ENCODE measurements around the gene NRIP1.
A peak's percentile ranks its signal among the peaks of the same experiment; 100 is the strongest.
"Not testable (repeated sequence)": the region's sequence is repeated elsewhere in the genome, so short reads cannot be mapped to it uniquely, and the experiment has no call there.

Gene NRIP1

DNA sequence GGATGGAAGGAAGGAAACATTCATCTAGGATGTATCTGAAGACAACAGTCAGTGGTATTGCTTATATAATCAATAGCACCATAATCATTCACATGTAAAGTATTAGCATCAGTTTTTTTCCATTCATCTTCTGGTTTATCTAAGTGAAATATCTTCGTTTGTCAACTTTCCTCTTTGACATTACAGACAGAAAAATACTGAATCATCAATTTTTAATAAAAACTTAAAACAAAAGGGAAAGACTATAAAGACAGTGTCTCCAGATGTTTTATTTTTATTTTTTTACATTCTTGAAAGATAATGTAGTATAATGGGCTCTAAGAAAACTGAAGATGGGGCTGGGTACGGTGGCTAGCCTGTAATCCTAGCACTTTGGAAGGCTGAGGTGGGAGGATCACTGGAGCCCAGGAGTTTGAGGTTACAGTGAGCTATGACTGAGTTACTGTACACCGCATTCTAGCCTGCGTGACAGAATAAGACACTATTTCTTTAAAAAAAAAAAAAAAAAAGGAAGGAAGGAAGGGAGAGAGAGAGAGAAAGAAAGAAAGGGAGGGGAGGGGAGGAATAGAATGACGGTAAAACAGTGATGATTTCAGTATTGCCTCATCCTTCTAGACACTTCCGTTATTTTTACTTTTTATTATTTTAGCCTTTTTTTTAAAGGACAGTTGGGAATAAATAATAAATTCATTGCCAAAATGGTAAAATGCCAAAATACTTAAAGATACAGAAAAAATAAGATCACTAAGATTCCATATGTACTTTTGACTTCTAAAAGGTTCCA is 89.5 kb downstream of the NRIP1 start:
- no peak for DNase-seq (ENCODE audit: low spot score)

DNA sequence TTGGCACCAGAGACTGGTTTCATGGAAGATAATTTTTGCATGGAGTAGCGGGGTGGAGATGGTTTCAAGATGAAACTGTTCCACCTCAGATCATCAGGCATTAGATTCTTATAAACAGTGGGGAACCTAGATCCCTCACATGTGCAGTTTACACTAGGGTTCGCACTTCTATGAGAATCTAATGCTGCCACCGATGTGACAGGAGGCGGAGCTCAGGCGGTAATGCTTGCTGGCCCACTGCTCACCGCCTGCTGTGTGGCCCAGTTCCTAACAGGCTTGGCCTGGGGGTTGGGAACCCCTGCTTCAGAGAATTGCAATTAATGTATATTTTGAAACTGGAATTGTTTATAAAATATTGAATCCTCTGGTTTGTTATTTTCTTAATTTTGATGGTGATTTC is 92.1 kb downstream of the NRIP1 start:
- no peak for DNase-seq (ENCODE audit: low spot score)

GRCh38 chr21:14968821-14969220 is 96.0 kb downstream of the NRIP1 start:
- DNase-seq (ENCODE audit: low spot score), result no peak

DNA sequence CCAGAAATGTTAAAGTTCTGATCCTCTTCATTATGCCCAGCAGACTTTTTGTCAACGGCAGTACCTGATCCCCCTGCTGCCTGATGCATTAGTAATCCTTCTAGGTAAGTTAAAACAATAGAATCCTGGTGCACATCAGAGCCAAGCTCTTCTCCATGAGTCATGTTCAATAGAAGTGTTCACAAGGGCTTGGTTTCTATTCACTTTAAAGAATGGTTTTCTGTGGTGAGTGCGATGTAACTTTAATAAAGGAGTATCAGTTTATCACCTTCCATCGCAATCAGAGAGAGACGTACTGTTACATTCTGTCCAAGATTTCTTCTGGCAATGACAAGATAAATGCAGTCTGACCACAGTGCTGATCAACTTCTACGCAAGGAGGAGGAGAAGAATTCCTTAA is 96.8 kb downstream of the NRIP1 start:
- DNase-seq (ENCODE audit: low spot score), result no peak

- no peak for DNase-seq (ENCODE audit: low spot score)
Measured at GRCh38 chr21:14964621-14965020, 100.2 kb downstream of the NRIP1 start.

GRCh38 chr21:14962217-14962616 is 102.6 kb downstream of the NRIP1 start:
- DNase-seq (ENCODE audit: low spot score), result no peak

- no peak for DNase-seq (ENCODE audit: low spot score)
Measured at GRCh38 chr21:14961502-14961901, 103.3 kb downstream of the NRIP1 start.

GRCh38 chr21:14959343-14959742 is 105.5 kb downstream of the NRIP1 start:
- no peak for DNase-seq (ENCODE audit: low spot score)

DNA sequence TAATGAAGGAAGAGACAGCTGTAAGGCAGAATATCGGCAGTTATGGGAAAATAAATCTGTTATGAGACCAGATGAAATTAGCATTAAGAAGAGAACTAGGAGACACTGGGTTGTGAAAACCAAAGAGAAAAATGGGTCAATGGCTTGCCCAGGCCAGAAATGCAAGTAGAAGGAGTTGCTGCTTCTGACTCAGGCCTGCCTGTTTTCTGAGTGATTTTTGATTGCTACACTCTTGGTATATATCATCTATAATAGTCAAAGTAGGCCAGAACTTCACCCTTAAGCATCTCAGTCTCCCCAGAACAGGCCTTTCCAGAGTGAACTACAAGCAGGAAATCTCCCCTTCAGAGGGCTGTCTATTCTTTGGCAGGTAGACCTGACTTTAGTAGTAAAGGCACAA is 107.0 kb downstream of the NRIP1 start:
- DNase-seq (ENCODE audit: low spot score), result no peak

GRCh38 chr21:14956807-14957206 is 108.0 kb downstream of the NRIP1 start:
- DNase-seq (ENCODE audit: low spot score), result no peak

DNA sequence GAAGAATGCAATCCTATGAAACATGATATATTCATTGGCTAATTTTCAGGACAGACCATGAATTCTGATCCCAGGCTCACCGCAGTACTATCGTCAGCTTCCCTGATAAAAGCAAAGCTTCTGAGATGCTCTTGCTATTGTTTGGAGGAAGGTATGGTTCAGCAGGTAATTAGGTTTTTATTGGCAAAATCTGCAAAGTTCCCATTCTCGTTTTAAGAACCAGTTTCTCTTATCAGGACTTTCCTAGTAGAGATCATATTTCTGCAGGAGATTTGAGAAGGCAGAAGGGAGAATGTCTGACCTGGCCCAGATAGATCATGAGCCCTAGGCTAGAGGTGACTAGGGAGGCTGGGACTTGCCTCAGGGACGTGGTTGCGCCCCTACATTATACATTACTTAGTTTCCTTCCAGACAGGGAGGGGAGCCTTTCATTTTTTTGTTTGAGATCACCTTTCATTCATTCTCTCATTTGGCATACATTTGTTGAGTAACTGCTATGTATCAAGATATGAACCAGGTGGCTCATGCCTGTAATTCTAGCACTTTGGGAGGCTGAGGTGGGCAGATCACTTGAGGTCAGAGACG is 108.8 kb downstream of the NRIP1 start:
- no peak for DNase-seq (ENCODE audit: low spot score)

GRCh38 chr21:14952916-14953315 is 111.9 kb downstream of the NRIP1 start:
- no peak for DNase-seq (ENCODE audit: low spot score)

DNA sequence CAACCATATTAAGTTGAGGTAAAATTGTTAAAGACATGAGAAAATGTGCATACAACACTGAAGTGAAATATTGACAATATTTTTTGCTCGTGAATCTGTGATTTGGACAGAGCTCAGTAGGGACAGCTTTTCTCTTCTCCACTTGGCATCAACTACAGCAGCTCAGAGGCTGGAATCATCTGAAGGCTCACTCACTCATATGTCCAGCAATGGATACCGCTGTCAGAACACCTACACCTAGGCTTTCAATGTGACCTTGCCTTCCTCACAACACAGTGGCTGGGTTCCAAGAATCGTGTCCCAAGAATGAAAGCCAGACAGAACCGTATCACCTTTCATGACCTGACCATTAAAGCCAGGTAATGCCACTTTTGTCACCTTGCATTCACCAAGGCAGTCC is 115.2 kb downstream of the NRIP1 start:
- peak; percentile 62 for DNase-seq (ENCODE audit: low spot score)

DNA sequence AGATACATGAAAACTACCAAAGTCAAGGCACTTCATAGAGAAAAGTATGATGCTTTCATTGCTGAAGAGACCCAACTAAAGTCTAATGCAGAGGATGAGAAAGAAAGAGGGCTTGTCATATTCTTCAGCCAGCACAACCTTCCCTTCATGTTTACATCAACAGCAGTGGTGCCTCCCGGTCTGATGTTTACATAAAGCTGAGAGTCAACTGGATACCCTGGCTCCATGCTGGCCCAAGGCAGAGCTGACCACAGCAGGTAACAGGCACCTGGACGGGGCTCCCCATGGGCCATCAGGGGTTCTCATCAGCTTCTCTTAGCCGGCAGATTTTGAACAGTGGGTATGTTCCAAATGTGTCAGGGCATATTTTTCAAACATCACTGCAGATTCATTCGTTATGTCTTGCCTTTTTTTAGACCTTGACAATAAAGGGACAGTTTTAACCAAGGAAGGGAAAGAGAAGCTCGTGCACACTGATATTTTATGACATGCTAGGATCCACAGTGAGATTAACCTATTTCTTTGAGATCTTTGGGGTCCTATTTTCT is 117.1 kb downstream of the NRIP1 start:
- DNase-seq (ENCODE audit: low spot score), result peak; percentile 78

DNA sequence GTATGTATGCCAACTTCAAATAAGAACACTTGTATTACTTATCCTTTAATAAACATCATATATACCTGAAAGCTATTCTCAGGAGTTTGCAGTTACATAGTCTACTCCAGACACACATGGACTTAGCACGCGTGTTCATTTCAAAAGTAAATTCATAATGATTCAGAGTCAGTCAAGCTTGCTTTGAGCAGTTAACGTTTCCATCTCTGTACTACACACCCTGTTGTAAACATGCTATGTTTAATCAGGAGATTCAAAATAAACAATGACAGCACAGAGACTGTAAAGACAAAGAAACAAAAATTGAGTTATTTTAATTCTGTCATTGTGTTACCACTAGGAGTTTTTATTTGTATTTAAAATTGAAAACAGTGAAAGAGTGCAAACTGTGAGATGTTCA is 119.6 kb downstream of the NRIP1 start:
- DNase-seq (ENCODE audit: low spot score), result no peak

DNA sequence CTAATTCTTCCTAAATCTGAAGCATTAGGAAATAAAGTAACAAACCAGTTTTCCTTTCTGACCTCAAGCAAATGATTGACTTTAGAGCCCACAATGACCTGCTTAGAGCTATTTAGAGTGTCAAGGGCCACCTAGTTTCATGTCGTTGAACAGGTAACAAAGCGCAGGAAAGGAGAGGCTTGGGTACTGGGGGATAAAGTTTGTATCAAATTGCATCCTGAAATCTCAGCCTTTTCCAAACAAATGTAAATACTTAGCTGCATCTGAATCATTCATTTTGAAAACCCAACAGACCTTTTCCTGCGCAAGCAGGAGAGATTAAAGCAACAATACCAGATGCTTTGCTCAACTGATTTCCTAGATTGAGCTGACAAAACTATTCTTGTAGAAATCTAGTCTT is 121.2 kb downstream of the NRIP1 start:
- no peak for DNase-seq (ENCODE audit: low spot score)

DNA sequence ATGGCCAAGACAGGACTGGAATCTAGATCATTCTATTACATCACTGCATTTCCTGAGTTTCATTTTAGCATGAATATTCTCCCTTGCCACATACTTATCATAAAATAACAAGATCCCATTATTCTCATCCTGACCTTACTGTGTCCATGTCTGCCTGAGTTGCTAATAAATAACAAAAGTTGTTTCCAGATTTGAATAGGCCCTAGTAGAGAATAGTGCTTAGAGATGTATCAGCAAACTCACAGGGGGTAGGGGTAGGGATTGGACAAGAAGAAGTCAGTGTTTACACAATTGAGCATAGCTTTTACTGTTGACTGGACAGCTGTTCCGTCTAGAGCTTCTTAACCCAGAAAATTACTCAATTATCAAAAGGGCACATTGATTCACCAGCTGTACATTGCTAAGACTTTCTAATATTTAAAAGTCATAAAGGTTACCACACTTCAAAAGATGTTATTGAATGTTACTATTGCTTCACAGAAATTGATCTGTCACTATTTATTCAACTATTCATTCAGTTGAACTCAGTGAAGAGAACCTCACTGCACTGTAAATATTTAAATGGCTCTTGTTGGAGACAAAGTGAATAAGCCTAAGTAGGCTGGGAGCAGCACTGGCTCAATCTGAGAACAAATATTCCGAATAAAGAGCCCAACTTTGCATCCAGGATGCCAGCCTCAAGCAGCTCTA is 121.9 kb downstream of the NRIP1 start:
- DNase-seq (ENCODE audit: low spot score), result no peak

GRCh38 chr21:14927324-14927723 is 137.5 kb downstream of the NRIP1 start:
- not testable (repeated sequence) for DNase-seq (ENCODE audit: low spot score)

DNA sequence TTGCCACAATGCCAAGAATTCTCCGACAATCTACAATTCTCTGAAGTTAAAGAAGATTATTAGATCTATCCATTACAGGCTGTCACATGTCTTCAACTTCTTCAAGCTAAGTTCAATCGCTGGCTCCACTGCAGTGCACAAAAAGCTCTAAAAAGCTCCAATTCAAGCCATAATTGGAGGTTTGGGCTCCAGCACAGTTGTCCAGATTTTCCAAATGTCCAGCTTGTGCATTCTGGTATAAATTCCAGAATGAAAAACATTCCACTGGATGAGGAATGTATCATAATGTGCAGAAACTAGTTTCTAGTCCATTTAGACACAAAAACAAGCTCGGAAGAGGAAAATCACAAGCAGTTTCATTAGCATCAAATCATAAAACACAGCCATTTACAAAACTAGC is 138.6 kb downstream of the NRIP1 start:
- DNase-seq (ENCODE audit: low spot score), result peak; percentile 32

DNA sequence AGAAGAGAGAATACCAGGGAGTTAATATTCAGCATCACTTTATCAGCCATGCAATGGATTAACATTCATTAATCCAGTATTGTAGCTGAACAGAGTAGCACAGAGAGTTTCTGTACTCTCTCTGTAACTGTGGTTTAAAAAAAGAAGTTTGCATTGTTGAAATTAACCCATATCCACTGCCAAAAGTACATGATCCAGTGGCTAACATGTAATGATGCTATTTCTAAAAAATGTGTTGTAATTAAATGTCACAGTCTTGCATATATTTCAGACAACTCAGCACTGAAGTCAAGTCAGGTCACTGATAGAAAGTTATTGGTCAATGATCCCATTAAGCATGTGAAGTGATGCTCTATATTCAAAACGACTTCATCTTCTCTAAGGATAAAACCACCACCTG is 141.3 kb downstream of the NRIP1 start:
- DNase-seq (ENCODE audit: low spot score), result no peak

DNA sequence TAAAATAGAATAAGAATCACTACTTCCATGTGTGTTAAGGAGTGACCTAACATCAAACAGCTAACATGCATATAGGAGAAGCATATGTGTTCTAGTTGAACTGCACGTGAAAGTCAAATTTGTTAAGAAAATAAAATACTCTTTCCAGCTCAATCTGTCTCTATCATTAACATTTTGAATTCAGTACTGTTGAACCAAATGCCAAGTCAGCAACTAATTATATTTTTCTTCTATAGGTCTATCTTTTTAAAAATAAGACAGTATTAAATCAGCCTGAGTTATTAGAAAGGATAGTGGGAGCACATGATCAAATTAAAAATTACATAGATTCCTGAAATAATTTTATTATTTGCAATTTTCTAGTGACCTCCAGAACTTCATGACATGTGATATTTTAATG is 141.8 kb downstream of the NRIP1 start:
- no peak for DNase-seq (ENCODE audit: low spot score)

DNA sequence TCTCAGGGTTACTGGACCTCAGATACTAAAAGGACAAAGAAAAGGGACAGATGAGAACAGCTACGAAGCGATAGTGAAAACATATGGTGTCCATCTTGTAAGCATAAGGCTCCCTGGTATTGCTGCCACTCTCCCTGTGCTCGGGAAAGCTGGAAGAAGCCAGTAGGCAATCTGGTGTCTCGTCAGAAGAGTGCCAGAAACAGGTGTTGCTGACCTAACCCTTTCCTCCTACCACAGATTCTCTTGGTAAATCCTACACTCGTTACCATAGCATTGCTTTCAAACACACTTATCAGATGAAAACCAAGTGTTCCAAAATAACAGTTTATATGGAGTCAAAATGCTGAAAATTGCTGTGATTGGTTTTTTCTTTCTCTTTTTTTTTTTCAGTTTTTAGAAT is 146.3 kb downstream of the NRIP1 start:
- peak; percentile 96 for DNase-seq (ENCODE audit: low spot score)

GRCh38 chr21:14917762-14918161 is 147.0 kb downstream of the NRIP1 start:
- DNase-seq (ENCODE audit: low spot score), result no peak
